HG03354 (cell line): Measurements from ENCODE around the gene ICAM1.
A peak's percentile ranks its signal among the peaks of the same experiment; 100 is the strongest.
"Not testable (repeated sequence)": the region's sequence is repeated elsewhere in the genome, so short reads cannot be mapped to it uniquely, and the experiment has no call there.

Experiments used
- ATAC-seq: cut with Tn5 transposase; IDR thresholded peaks from one replicate; pipeline ENCODE4 v1.9.1; 2021; ENCODE audit warnings: mild to moderate bottlenecking; ENCODE audit not compliant: unreplicated experiment, poor library complexity, severe bottlenecking

ICAM1 gene

DNA sequence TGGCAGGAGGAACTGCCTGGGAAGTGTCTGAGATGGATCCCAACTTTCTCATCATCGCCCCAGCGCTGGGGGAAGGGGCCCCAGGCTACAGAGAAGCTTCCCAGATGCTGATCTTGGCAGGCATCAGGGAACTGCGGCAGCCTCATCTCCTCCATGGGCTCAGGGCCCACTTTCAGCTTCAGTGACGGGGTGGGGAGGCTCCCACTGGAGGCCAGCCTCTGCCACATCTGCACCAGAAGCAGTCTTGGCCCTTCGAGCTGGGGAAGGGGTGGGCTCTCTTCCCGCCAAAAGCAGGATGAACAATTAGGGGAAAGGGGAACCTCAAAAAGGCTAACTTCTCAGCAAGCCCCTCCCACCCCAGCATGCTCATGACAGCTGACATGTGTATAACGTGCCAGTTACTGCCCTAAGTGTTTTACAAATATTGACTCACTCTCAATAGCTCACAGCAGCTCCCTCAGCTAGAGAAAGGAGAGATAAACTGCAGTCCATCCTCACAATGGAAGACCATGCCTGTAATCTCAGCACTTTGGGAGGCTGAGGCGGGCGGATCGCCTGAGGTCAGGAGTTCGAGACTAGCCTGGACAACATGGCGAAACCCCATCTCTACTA, 32.6 kb upstream of the ICAM1 start:
- no peak for ATAC-seq

DNA sequence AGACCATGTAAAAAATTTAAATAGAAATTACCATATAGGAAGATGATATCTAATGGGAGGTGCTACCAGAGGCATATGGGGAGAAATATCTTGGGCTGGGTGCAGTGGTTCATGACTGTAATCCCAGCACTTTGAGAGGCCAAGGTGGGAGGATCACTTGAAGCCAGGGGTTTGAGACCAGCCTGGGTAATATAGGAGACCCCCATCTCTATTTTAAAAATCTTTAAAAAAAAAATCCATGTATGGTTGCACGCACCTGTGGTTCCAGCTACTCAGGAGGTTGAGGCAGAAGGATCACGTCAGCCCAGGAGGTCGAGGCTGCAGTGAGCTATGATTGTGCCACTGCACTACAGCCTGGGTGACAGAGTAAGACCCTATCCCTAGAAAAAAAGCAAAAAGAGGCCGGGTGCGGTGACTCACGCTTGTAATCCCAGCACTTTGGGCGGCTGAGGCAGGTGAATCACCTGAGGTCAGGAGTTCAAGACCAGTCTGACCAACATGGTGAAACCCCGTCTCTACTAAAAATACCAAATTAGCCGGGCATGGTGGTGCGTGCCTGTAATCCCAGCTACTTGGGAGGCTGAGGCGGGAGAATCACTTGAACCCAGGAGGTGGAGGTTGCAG, 29.0 kb upstream of the ICAM1 start:
- ATAC-seq: not testable (repeated sequence)

DNA sequence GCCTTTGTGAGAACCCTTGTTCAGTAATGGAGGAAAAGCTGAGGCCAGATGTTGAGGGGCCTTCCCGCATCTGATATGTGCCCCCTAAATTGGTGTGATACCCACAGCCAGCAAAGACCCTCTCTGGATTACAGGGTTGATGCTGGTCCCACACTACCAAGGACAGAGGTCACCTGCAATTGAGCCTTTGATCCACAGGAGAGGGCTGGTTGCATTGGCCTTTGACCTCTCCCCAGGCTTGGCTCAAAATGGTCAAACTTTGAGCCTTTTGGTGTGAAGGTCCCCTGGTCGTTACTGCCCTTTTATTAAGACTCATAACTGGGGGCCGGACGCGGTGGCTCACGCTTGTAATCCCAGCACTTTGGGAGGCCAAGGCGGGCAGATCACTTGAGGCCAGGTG, 27.3 kb upstream of the ICAM1 start:
- ATAC-seq: no peak

DNA sequence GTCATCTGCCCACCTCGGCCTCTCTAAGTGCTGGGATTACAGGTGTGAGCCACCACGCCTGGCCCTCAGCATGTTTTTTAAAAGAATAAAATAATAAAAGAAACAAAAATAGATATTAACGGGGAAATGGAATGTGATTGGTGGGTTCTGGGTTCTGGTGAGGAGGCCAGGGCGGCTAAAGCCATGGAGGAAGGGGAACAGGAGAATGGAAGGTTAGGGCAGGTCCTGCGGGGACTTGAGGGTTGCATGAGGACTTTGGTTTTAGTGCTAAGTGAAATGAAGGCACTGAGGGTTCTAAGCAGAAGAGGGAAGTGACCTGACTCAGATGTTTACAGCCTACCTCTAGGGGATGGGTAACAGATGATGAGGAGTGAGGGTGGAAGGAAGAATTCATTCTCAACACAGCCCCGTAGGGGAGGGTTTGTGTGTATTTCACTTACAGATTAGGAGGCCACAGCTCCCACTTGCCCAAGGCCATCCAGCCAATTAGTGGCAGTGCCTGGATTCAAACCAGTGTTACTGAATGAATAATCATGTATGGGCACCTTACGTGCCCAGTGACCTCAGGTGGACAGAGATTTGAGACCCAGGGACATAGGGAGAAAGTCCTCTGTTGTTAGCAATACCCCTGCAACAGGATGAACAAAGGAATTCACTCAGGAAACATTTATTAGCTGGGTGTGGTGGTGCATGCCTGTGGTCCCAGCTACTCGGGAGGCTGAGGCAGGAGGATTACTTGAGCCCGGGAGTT, 25.6 kb upstream of the ICAM1 start:
- no peak for ATAC-seq

DNA sequence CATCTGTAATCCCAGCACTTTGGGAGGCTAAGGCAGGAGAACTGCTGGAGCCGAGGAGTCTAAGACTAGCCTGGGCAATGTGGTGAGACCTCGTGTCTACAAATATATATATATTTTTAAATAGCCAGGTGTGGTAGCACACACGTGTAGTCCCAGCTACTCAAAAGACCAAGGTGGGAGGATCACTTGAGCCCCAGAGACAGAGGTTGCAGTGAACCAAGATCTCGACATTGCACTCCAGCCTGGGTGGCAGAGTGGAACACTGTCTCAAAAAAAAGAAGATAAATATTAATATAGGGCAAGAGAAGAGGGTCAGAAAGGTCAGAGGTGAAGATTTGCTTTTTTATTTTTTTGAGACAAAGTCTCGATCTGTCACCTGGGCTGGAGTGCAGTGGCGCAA, 24.4 kb upstream of the ICAM1 start:
- ATAC-seq: no peak

DNA sequence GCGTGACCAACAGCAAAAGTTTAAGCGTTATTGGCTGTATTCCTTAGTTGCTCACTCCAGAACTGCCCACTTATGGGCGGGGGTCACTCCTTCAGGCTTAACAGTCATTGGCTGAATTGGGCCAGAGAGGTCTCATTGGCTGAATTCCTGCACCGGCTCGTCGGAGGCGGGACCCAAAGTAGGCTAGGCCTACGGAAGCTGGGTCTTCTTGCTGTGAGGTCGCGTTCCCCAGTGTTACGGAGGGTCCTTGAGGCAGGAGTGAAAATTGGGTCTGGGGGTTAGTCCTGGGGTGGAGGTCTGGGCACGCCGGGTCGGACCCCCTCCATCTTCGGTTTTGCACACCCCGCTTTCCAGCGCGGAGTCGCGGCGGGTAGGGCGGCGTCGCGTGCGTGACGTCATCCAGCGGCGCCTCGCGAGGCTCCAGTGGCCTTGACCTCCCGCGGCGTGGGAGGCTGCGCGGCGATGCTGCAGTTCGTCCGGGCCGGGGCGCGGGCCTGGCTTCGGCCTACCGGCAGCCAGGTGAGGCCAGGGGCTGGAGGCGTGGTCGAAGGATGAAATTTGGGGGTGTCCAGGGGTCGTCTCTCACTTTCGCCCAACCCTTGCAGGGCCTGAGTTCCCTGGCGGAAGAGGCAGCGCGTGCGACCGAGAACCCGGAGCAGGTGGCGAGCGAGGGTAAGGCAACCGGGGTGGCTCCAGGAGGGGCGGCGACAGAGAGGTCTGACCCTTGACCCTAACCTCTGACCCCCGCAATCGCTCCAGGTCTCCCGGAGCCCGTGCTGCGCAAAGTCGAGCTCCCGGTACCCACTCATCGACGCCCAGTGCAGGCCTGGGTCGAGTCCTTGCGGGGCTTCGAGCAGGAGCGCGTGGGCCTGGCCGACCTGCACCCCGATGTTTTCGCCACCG, 18.9 kb upstream of the ICAM1 start, which contains the start of gene MRPL4:
Gene MRPL4, plus strand, starts transcription at position 423 of the 903 bp plus-strand sequence. Its CDS starts 40 bp downstream, at position 463.
- peak; percentile 92 for ATAC-seq

DNA sequence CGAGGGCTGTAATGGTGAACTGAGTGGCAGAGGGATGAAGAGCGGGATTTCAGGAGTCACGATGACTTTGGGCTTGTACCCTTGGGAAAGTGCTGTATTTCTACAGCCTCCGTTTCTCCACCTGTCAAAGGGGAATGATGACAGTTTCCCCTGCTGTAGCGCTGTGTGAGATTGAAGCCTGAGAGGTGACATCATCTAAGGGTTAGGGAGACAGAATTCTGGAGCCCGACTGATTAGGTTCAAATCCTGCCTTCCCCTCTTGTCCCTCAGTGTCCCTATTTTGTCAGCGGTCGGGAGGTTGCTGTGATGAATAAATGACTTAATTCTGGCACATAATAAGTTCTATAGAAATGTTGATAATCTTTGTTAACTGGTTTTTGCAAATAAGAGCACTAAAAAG, 18.2 kb upstream of the ICAM1 start:
- ATAC-seq: no peak

DNA sequence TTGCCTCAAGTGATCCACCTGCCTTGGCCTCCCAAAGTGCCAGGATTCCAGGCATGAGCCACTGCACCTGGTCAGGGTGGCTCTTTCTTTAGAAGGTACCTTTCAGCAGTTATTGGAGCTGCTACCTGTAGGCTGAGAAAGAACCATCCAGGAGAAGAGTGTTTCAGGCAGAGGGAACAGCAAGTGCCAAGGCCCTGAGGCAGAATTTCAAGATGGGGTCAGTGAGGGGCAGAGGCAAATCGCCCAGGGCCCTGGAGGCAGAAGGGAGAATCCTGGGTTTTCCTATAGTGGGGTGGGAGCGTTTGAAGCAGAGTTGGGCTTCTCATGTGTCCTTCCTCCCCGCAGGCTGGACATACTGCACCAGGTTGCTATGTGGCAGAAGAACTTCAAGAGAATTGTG, 16.7 kb upstream of the ICAM1 start:
- ATAC-seq: no peak

DNA sequence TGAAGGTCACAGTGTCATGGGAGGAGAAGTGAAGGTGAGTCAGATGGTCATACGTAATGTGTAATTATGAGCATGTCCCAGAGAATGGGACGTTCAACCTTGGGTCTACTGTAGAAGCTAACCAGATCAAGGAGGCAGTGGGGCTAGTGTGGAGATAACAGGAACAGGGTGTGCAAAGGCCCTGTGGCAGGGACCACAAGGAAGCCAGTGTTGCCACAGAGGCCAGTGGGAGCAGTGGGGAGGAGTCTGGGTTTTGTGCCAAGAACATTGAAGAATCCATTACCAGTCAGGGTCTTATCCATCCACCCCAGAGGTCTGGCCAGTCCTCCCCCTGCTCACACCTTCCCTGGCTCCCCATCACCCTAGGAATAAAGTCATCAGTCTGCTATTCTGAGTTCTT, 15.6 kb upstream of the ICAM1 start:
- no peak for ATAC-seq

DNA sequence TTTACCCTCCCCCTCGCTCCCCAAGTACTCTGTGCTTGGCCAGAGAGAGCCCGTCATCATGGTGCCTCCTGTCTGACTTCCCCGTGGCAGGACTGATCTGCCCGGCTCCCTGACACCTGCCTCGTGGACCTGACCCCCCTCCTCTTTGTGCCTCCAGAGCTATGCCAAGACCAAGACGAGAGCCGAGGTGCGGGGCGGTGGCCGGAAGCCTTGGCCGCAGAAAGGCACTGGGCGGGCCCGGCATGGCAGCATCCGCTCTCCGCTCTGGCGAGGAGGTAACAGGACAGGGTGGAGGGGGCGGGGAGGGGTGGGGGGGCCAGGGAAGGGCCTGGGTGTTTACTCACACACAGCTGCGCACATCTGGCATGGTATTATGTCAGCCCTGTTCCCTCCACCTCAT, 14.4 kb upstream of the ICAM1 start:
- no peak for ATAC-seq

DNA sequence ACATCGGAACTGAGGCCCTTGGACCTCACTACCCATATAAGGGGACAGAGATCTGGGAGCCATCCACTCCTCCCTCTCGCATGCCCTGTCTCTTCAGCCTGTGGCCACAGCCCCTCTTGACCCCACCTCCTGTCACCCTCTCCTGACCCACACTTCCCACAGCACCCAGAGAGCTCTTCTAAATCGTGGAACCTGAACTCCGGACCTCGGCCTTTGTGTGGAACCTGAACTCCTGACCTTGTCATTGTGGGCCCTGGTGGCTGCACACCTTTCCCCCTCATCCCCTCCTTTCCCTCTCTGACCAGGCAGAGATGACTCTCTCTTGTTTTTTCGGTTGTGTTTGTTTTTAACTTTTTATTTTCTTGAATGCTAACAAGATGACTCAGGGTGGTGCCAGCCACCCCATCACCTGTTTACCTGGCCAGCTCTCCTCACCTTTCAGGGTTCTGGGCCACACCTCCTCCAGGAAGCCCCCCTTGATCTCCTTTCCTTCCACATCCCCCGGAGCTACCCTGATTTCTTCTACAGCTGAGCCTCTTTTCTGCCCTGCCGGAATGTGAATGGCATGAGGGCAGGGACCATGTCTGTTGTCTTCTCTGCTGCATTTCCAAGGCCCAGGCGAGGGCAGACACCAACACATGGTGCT, 13.8 kb upstream of the ICAM1 start:
- ATAC-seq: no peak

DNA sequence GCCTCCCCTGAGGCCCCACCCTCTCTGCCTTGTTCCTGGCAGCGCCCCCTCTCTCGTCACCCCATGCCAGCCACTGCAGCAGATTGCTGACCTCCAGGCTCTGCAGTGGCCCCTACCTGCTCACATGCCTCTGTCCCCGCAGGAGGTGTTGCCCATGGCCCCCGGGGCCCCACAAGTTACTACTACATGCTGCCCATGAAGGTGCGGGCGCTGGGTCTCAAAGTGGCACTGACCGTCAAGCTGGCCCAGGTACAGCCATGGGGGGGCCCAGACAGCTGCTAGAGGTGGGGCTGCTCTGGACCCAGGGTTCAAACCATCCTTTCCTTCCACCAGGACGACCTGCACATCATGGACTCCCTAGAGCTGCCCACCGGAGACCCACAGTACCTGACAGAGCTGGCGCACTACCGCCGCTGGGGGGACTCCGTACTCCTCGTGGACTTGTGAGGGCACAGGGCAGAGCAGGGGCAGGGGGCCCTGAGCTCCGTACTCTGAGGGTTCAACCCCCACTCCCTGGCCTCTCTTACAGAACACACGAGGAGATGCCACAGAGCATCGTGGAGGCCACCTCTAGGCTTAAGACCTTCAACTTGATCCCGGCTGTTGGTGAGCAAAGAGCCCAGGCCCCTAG, 12.7 kb upstream of the ICAM1 start:
- ATAC-seq: no peak

DNA sequence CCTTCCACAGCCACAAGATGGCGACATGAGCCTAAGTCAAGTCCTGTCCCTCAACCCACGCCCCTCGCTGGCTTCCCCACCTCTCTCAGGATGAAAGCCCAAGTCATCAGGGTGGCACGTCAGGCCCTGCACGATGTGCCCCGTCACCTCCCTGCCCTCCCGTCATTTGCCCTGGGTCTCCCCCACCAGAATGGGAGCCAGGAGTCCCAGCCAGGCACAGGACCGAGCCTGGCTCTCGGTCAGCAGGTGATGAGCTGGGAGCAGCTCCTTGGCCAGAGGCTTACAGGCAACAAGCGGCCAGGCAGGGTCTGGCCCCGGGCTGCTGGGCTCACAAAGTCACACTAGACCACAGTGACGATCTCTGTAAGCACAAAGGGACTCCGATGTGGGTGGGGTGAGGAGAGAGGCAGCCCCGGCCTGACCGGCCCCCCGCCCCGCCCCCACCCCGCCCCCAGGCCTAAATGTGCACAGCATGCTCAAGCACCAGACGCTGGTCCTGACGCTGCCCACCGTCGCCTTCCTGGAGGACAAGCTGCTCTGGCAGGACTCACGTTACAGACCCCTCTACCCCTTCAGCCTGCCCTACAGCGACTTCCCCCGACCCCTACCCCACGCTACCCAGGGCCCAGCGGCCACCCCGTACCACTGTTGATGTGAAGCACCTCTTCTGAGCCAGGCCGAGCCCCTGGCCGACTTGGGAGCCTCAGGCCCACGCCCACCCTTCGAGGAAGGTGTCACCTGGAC, 11.6 kb upstream of the ICAM1 start:
- no peak for ATAC-seq

DNA sequence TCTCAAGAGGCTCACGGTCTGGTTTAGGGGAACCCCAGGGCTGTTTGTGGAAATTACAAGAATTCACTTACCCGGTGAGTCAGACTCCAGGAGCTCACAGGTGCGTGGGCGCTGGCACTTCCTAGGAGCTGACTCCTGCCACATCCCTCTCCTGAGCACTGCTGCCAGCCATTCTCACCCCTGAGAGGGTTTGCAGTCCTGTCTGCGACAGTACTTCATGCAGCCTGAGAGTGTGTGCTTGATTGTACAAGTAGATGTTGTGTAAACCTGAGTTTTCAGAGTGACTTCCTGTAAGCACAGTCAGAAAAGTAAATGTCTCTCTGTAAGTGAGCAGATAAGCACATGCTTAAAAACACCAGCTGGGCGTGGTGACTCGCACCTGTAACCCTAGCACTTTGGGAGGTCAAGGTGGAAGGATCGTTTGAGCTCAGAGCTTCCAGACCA, 10.8 kb upstream of the ICAM1 start:
- no peak for ATAC-seq

DNA sequence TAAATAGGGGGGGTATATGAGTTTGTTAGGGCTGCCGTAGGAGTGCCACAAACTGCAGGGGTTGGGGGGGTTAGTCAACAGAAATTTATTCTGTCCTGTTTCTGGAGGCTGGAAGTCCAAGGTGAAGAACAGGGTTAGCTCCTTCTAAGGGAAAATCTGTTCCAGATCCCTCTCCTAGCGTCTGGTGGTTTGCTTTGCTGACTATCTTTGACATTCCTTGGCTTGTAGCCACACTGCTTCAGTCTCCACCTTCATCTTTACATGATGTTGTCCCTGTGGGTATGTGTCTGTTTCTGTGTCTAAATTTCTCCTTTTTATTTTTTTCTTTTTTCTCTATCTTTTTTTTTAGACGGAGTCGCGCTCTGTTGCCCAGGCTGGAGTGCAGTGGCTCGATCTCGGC, 8.1 kb upstream of the ICAM1 start:
- ATAC-seq: no peak

DNA sequence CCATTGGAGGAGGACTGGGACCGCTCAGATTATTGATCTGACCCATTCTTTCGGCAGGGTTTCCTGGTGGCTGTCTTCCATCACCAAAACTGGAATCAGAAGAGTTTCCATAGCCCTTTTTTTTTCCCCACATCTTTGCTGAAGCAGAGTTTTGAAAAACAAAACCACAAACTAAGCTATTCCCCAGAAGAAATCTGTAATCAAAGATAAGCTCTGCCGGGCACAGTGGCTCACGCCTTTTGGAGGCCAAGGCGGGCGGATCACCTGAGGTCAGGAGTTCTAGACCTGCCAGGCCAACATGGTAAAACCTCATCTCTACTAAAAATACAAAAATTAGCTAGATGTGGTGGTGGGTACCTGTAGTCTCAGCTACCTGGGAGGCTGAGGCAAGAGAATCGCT, 4.2 kb upstream of the ICAM1 start:
- ATAC-seq: no peak

DNA sequence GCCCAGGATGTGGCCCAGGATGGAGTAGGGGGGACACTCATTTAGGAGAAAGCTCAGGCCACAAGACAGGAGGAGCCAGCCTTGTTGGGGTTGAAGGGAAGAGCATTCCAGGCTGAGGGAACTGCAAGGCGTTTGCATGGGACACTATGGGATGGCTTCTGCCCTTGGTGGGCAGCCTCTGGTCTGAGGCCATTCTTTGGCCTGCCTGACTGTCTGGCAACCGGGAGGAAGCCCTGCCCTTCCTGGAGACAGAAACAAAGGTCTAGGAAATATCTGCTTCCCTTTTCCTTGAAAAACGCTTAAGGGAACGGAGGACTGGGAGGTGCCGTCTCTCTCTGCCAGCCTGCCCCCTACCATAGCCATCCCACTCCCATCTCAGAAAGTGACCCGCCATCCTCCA, 2.8 kb upstream of the ICAM1 start:
- no peak for ATAC-seq

DNA sequence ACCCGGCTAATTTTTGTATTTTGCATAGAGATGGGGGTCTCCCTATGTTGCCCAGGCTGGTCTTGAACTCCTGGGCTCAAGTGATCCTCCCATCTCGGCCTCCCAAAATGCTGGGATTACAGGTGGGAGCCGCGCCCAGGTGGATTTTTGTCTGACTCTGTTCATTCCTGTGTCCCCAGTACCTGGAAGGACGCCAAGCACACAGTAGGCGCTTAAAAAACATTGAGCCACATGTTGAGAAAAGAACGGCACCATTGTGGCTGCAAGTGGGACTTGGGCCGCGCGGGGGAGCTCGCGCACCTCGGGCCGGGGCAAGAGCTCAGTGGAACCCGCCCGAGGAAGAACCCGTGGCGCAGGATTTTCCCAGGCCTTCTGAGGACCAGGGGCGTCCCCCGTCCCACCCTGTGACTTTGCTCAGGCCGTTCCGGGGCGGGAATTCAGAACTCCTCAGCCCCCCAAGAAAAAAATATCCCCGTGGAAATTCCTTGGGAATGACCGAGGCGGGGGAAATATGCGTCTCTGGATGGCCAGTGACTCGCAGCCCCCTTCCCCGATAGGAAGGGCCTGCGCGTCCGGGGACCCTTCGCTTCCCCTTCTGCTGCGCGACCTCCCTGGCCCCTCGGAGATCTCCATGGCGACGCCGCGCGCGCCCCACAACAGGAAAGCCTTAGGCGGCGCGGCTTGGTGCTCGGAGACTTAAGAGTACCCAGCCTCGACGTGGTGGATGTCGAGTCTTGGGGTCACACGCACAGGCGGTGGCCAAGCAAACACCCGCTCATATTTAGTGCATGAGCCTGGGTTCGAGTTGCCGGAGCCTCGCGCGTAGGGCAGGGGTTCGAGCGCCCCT, 1.4 kb upstream of the ICAM1 start:
- peak; percentile 49 for ATAC-seq
